GM12878 (cell line): ENCODE results near the gene COL5A3. TPM values are rescaled to one million over a fixed set of nuclear protein-coding genes. Genes with fewer than 3 reads are reported as not detected.

Experiments used
- ATAC-seq: fragments of 200-7000 bp; cut with Tn5 transposase; 3 replicates; pipeline ENCODE4 v1.9.1; 2020; ENCODE audit warnings: mild to moderate bottlenecking, moderate library complexity
- BruUV-seq: library from RNA; stranded (reverse); fragments of 400-500 nt; replicated peaks from 2 replicates; lab custom pipeline; 2021; lab: Mats Ljungman, UMichigan
- CTCF ChIA-PET: fragments of 300-600 bp; sonication (Branson Sonifier 250); formaldehyde crosslinking; extraction: SDS; loops from one replicate; lab custom pipeline; 2021; ENCODE audit warnings: inconsistent platforms; lab: Yijun Ruan, JAX
- POLR2A ChIA-PET: fragments of 350-600 bp; formaldehyde crosslinking; extraction: SDS; loops from one replicate; lab custom pipeline; 2021; ENCODE audit warnings: inconsistent platforms; lab: Charles Lee
- RAD21 ChIA-PET: fragments of 300-600 bp; sonication (Branson Sonifier 250); formaldehyde crosslinking; loops from one replicate; lab custom pipeline; 2023; ENCODE audit warnings: antibody characterized with exemption; ENCODE audit not compliant: unreplicated experiment; lab: Charles Lee
- SMC1A ChIA-PET: fragments of 300-600 bp; sonication (Branson Sonifier 250); formaldehyde crosslinking; loops from one replicate; lab custom pipeline; 2023; ENCODE audit not compliant: unreplicated experiment, uncharacterized antibody; lab: Charles Lee
- DNase-seq: peaks from one replicate; pipeline ENCODE4 v3.0.0-alpha.2; 2011; ENCODE audit warnings: low read depth, low spot score
- FAIRE-seq: peaks from 3 replicates; lab custom pipeline; 2011; peaks lifted over from hg19 to GRCh38; lab: Jason Lieb, UNC
- H2AFZ ChIP-seq: 2 replicates; pipeline ENCODE4 v1.6.0; 2011; ENCODE audit warnings: low read depth, low read length, control low read depth; ENCODE audit not compliant: control insufficient read depth
- H3K27ac ChIP-seq: 2 replicates; pipeline ENCODE4 v1.5.1; 2011; ENCODE audit warnings: control low read depth; ENCODE audit not compliant: control insufficient read depth, insufficient read depth
- H3K27me3 ChIP-seq, 2 experiments: replicated peaks in 1 of 2; 2 replicates each; pipeline versions ENCODE4 v1.6.0 to v1.6.1; 2011; ENCODE audit warnings: low read length in 1 of 2; ENCODE audit not compliant: control insufficient read depth in 2 of 2, insufficient read depth in 2 of 2
- H3K36me3 ChIP-seq, 2 experiments: 2 replicates each; pipeline ENCODE4 v1.5.1; 2011; ENCODE audit warnings: low read length in 1 of 2; ENCODE audit not compliant: control insufficient read depth in 2 of 2, insufficient read depth in 2 of 2
- H3K4me1 ChIP-seq: 2 replicates; pipeline ENCODE4 v1.6.1; 2011; ENCODE audit warnings: mild to moderate bottlenecking, low read length, moderate library complexity, mixed read lengths; ENCODE audit not compliant: control insufficient read depth, insufficient read depth
- H3K4me2 ChIP-seq: 2 replicates; pipeline ENCODE4 v1.6.0; 2011; ENCODE audit warnings: control low read depth; ENCODE audit not compliant: control insufficient read depth, insufficient read depth
- H3K4me3 ChIP-seq: fragments of 200-600 bp; sonication (generic); 2 replicates; pipeline ENCODE4 v1.5.1; 2016
- H3K79me2 ChIP-seq: 2 replicates; pipeline ENCODE4 v1.6.0; 2011; ENCODE audit warnings: low read length; ENCODE audit not compliant: control insufficient read depth, insufficient read depth
- H3K9ac ChIP-seq: 2 replicates; pipeline ENCODE4 v1.8.0; 2011; ENCODE audit warnings: low read length, control low read depth, mixed read lengths; ENCODE audit not compliant: control insufficient read depth, insufficient read depth
- H3K9me3 ChIP-seq: replicated peaks from 3 replicates; pipeline ENCODE4 v1.5.1; 2011; ENCODE audit warnings: mild to moderate bottlenecking, low read length; ENCODE audit not compliant: control insufficient read depth, insufficient read depth
- H4K20me1 ChIP-seq: 2 replicates; pipeline ENCODE4 v1.6.0; 2011; ENCODE audit not compliant: control insufficient read depth, insufficient read depth
- BCL11A ChIP-seq: IDR thresholded peaks from 2 replicates; pipeline ENCODE4 v1.6.1; 2011; ENCODE audit warnings: low read depth, low read length
- HDGF ChIP-seq: fragments of 450-650 bp; IDR thresholded peaks from 2 replicates; pipeline ENCODE4 v1.6.1; 2016; ENCODE audit warnings: antibody characterized with exemption
- RFX5 ChIP-seq: IDR thresholded peaks from 2 replicates; pipeline ENCODE4 v1.6.1; 2011; ENCODE audit warnings: low read depth, low read length, improper control_type of control experiment
- WGBS: methylation state at CpG from one replicate; pipeline ENCODE4 v1.1.6; 2016; ENCODE audit warnings: low lambda C conversion rate; ENCODE audit not compliant: insufficient replicate concordance, insufficient coverage; ENCODE audit errors: missing lambda C conversion rate; 5-methylcytosine and 5-hydroxymethylcytosine counted together
- in situ Hi-C: fragments of 300-500 bp; cut with MboI; formaldehyde crosslinking; loops from 9 replicates; pipeline ENCODE4 v1.14.3; 2018; ENCODE audit warnings: mixed read lengths
- intact Hi-C: fragments of 100-400 bp; cut with micrococcal nuclease; formaldehyde crosslinking; loops from one replicate; pipeline ENCODE4 v1.14.2; 2022; ENCODE audit not compliant: unreplicated experiment
- polyA plus RNA-seq, 11 experiments: library from polyadenylated mRNA; depleted of rRNA in 4 of 11; unstranded in 6 of 11; stranded (reverse) in 5 of 11; fragments of >200 nt; fragmentation: Nextera tagmentation in 4 of 11; fragmentation: Illumina TruSeq in 1 of 11; extraction: Ambion mirVana in 4 of 11; extraction: Trizol in 1 of 11; gene quantifications; 1 replicate in 1 of 11; 2 replicates in 10 of 11; pipeline versions ENCODE4 v1.2.1 to v1.2.3, GENCODE V29; 2011 to 2016; ENCODE audit warnings: inconsistent platforms in 2 of 11, missing spikeins in 2 of 11, low read depth in 1 of 11
- total RNA-seq, 4 experiments: library from RNA; depleted of rRNA in 3 of 4; stranded (reverse); fragments of >200 nt in 3 of 4; fragmentation: Illumina TruSeq in 1 of 4; extraction: Trizol in 1 of 4; gene quantifications; 2 replicates each; pipeline versions ENCODE4 v1.2.1 to v1.2.3, GENCODE V29; 2013 to 2021
- TF ChIP-seq, protein P1 (sequence below): IDR thresholded peaks from 2 replicates; pipeline ENCODE4 v1.6.1; 2011; ENCODE audit warnings: borderline replicate concordance, low read depth, mild to moderate bottlenecking, moderate library complexity, low read length; ENCODE audit not compliant: insufficient read depth, poor library complexity, severe bottlenecking

The COL5A3 gene
- total and polyA plus RNA-seq, 10 of the 15 experiments (the other 5 are each of a cell fraction or from before 2014, with no cell fraction given), result under 0.01 to 8.3 (median 0.10) TPM; not detected in 2

DNA sequence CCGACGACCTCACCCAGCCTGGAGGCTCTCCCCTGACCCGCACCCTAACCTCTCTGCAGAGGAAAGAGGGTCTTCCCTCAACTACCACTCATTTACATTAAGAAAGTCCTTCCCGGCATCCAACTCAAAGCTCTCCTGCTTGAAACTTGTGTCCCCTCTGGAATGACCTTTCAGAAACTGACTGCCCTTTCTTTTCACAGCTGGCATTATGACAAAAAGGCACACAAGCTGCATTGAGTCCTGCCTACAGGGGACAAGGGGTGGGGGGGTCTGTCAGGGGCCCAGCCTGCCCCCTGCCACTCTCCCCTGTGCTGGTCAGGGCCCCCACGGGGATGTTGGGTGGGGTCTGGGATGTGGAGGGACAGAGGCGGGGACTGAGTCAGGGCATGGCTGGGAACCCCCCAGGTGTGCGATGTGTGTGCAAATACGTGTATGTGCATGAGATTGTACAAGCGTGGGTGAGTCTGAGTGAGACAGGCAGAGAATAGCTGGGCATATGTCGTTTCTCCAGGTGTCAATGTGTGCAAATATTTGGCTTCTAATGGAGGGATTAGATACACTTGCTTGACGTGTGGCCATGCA is 2.0 kb downstream of the COL5A3 start:
- POLR2A ChIA-PET, result interaction anchor here (0.5 kb wide), 1 partner anchor 402 kb away, joined by 3 read pairs; no protein-coding TSS in a partner anchor
- SMC1A ChIA-PET, result no interaction called here
- FAIRE-seq, result no peak
- intact Hi-C loops (no loop called here), in situ Hi-C loops (no loop called here)
- H3K4me1 ChIP-seq, result no peaks in the 10 kb centered on the region
- no peaks in the 10 kb centered on the region for H4K20me1 ChIP-seq
- no peak overlapping the region for H3K4me3 ChIP-seq
- BruUV-seq, result no TSS peak
- 16% methylated on average over 10 of the region's 11 CpGs for WGBS
- DNase-seq, result no peak
- no peak overlapping the region for H3K4me2 ChIP-seq
- CTCF ChIA-PET, result interaction anchor here (0.7 to 2.1 kb wide), 3 partner anchors 8 to 78 kb away, joined by 3 to 6 read pairs (median 5); no protein-coding TSS in a partner anchor
- H3K9me3 ChIP-seq, result no peaks in the 10 kb centered on the region; the same call in 2 of the 3 replicates
- ATAC-seq, result no peak
- H3K9ac ChIP-seq, result no peak overlapping the region
- H2AFZ ChIP-seq, result no peak overlapping the region
- no peaks in the 10 kb centered on the region for H3K36me3 ChIP-seq
- H3K79me2 ChIP-seq, result no peaks in the 10 kb centered on the region
- peaks cover 2 to 3% of the 10 kb centered on the region in 2 experiments; a peak in 3 of 4 replicates for H3K27me3 ChIP-seq
- no peak for TF ChIP-seq HDGF
- TF ChIP-seq BCL11A, result no peak
- TF ChIP-seq, protein P1, sequence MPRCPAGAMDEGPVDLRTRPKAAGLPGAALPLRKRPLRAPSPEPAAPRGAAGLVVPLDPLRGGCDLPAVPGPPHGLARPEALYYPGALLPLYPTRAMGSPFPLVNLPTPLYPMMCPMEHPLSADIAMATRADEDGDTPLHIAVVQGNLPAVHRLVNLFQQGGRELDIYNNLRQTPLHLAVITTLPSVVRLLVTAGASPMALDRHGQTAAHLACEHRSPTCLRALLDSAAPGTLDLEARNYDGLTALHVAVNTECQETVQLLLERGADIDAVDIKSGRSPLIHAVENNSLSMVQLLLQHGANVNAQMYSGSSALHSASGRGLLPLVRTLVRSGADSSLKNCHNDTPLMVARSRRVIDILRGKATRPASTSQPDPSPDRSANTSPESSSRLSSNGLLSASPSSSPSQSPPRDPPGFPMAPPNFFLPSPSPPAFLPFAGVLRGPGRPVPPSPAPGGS, result peak; percentile 88
- no peak for TF ChIP-seq RFX5
- RAD21 ChIA-PET, result interaction anchor here (1.2 to 1.4 kb wide), 2 partner anchors 19 to 96 kb away, joined by 3 to 5 read pairs; no protein-coding TSS in a partner anchor
- no peak overlapping the region for H3K27ac ChIP-seq
